Activated gamma-delta T cell treated with anti-CD3 and anti-CD28 coated beads, Interleukin-2, amount 50 U/mL, for 16 hours (primary cell): Measurements from ENCODE around the gene CSMD2.

ENCODE experiments used
- DNase-seq: peaks from one replicate; pipeline ENCODE4 v3.0.0-alpha.2; 2020; ENCODE audit warnings: low read depth

Gene CSMD2

DNA sequence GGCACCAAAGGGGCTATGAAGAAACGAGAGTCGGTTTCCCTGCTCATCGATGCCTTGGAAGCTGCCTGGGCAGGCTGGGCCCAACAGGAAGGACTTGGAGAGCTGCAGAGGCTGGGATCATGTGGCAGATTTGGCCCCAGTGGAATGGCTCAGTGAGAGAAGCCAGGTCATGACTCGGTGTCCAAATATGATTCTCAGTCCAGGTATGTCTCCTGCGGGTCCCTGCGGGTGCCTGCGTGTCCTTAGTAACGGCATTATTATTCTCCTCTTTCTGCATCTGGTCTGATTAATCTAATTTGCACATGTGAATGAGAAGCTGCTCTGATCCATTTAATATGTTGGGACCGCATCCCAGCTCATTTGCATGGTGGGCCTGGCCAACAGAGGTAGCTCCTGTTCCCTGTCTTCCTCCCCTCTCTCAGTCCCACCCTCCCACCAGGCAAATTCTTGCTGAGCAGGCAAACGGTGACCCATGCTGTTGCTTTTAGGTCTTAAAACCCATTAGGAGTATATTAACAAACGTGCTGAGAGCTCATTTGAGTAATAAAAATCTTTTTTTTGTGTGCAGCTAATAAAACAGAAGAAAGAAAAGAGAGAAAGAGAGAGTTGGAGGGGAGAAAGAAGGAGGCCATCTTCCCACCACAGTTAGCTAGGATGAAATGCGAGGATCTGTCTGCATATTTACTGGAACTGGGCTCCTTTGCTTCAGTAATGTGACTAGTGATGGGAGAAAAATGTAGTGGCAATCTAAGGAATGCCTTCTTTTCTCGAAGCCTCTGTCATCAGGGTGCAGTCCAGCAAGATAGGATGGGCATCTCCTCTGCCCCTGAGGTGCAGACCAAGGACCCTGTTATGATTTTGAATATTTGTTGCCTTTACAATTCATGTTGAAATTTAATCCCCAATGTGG lies 167.6 kb downstream of the CSMD2 start:
- DNase-seq = no peak

DNA sequence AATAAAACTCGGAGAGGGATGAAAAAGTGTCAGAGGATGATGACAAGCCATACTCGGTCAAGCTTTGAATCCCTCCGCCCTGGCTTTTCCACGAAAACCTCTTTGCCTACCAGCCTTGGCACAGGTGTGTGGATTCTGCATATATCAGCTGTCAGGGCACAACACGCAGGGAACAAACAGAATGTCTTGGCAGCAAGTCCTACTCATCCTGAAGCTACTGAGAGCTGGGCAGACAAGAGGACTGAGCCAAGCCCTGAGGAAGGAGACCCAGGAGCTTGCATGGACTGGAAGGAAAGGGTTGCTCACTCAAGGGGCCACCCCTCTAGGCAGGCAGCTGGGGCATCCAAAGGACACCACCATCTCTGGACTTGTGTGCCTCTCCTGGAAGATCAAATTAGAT lies 168.7 kb downstream of the CSMD2 start:
- DNase-seq = no peak

DNA sequence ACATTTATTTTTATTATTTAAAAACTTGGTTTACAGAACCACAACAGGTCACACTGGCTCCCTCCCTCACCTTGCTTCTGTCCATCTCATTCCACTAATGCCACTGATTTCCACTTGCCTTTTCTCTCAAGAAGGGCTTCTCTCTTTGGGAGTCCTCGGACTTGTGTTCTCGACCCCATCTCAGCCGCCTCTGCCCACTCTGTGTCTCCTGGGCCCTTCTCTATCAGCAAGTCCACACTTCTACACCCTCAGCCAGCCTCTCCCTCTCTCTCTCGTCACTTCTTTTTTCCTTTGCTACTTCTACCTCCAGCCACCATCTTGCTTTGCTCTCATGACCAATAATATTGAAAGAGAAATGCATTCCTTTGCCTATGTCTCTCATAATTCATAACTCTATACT lies 171.7 kb downstream of the CSMD2 start:
- no peak for DNase-seq

DNA sequence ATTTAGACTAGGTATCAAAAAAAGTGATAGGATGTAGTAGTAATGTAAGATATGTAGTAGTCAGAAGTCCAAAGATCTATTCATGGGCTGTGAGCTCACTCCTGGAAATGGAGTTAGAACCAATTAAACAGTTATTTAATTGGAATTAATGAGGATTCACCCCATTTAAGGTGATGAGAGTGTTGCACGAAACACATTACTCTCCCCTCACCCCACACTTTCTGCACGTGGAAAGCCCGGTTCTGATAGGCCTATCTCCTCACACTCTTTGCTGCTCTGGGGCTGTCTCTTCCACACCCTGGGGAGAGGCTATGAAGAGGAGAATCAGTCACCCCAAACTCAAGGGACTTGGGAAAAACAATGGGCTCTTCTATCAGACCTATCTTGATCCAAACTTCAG lies 174.7 kb downstream of the CSMD2 start:
- DNase-seq = no peak

DNA sequence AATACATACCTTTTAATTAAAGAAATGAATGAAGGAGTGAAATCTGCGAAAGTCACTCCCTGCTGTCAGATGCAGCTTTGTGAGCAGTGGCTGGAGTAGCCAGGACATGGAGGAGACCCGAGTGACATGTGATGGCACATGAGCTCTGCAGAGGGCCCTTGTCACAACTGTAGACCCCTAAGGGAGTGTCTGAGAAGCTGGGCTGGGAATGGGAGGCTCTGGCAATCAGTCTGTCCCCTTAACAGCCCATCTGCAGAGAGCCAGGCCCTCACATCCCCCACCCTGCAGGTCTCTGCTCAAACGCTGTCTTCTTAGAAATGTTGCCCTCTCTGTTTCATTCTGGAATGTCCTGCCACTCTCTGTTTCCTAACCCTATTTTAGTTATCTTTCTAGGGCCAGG lies 176.9 kb downstream of the CSMD2 start:
- no peak for DNase-seq

DNA sequence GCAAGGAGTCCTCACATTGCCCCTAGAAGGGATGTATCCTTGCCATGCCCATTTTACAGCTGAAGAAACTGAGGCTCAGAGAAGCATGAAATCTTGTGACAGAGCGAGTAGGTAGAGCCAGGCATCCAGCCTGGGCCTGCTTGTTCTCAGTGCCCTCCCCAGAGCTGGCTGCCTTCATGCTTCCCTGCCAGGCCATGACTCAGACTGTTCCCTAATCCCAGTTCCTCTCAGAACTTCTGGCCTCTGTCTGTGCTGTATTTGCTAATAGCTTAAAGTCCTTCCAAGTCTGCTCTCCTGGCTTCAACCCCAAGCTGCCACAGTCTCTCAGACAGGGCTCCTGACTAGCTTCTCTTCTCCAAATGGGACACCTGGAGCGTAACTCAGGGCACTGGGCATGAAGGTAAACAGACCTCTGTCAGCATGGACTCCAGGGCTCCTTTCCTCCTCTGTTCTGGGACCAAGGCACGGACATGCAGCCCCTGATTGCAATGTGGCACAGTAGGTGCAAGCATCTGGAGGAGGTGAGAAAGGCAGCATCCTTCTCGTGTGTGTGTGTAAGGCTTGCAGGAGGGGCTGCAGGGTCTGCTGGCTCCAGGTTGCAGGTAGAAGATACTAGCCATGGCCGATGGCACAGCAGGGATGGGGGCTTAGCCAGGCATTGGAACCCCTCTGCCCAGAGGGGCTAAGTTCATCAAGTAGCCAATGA lies 178.5 kb downstream of the CSMD2 start:
- no peak for DNase-seq

DNA sequence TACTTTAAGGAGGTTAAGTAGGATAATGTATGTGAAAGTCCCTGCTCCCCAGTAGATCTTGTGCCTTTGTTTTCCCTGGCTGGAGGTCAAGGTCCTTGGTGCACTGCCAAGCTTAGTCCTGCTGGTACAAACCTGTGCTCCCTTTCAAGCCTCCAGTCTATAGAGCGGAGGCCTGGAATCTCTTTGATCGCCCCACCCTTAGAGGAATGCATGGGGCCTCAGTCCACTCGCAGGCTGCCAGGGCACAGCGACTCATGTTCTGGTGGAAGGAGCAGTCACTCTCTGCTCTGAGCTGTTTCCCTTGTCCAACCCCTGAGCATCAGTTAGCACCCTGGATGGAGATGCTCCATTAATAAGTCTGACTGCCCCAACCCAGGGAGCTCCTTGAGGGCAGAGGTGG lies 179.4 kb downstream of the CSMD2 start:
- DNase-seq = no peak

DNA sequence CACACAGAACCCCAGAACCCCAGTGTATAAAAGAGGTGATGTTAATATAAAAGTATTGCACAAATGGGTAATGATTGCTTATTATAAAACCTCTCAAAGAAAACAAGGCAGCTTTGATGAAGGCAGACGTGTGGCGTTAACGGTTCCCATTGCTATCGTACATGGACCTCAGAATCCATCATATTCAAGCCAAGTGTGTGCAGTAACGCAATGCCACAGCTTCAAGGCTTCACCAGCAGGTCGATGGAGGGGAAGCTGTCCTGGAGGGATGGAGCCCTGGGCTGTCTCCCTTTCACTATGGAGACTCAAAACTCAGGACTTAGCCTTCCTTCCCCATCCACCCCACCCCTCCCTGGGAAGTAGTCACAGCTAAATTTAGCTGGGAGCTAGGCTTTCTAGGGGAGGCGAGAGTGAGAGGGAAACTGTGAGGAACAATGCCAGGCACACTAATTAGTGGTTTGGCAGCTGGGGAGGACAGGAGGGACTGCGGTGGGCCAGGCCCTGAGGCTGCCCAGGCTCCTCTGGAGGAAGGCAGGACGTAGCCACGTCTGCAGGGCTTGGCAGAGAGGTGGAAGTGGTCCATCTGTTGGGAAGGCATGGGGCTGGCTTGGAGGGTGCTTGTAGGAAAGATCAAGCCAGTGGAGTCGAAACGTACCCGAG lies 180.0 kb downstream of the CSMD2 start:
- DNase-seq = no peak

DNA sequence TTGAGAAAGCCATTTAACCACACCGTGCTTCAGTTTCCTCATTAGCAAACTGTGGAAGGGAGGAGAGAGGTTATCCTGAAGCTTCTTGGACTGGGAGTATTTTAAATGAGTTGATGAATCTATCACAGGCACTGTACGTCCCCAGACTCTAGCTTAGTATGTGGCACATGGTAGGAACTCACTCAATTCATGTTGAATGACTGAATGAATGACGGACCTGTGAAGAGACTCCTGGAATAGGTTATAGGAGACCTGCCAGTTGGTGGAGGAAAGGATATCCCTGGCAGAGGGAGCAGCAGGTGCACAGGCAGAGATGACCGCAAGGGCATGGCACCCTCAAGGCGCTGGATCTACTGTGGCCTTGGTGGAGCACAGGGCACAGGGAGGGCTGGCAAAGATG lies 182.6 kb downstream of the CSMD2 start:
- no peak for DNase-seq

DNA sequence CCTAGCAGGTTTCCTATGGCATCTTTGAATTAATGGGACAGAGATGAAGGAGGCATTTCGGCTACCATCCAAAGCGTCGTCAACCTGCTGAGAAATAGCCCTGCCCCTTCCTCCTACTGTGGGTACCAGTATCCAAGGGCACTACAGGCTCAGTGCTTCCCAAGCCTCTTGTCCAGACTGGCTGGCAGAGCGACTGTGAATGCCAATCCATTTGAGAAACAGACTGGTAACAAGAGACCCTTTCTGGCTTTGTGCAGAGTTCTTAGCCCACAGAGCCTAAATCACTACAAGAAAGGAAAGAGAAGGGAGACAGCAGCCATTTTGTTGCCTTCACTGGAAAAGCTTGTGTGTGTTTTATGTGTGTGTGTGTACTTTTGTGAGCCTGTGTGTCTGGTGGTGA lies 185.7 kb downstream of the CSMD2 start:
- no peak for DNase-seq

DNA sequence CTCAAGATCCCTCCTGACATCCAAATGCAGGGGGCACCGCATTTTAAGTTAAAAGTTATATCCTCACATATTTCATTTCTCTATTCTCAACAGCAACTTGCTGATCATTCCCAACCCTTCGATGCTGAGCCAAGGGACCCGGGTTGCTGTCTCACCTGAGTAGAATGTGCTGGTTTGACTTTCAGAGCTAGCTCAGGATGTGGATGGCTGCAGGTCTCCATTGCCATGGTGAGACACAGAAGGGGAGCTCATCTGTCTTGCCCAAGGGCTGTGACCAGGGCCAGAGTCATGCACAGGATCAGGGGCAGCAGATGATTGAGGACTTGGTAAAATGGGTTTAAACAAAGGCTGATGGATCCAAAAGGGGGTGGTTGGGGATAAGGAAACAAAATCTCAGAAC lies 189.1 kb downstream of the CSMD2 start:
- DNase-seq = no peak

DNA sequence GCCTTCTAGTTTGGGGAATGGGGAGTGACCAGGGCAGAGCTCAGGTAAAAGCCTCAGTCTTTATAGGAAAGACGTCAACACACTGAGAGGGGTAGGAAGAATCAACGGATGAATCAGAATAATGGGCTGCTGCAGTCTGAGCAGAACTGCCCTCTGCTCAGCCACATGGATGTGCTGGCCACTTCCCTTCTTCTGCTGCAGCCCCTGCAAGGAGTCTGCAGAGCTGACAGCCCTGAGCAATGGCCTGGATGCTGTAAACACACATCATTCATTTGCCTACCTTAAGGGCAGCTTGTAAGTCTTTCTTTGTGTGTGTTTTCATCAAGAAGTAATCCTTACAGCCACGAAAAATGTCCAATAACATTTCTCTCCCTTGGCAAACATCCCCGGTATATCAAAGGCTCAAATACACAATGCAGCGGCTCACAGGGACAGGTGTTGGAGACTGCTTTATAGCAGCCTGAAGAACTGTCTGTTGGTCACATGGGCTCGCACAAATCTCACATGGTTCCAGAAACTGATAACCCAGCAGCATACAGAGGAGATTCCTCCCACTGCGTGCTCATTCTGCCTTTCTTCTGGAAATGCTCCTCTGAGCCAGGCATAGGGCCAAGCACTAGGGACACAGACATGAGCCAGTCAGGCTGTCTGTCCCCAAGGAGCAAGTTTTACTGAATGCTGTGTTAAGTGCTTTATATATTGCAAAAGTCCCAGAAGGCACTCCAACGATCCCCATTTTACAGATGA lies 191.1 kb downstream of the CSMD2 start:
- no peak for DNase-seq

DNA sequence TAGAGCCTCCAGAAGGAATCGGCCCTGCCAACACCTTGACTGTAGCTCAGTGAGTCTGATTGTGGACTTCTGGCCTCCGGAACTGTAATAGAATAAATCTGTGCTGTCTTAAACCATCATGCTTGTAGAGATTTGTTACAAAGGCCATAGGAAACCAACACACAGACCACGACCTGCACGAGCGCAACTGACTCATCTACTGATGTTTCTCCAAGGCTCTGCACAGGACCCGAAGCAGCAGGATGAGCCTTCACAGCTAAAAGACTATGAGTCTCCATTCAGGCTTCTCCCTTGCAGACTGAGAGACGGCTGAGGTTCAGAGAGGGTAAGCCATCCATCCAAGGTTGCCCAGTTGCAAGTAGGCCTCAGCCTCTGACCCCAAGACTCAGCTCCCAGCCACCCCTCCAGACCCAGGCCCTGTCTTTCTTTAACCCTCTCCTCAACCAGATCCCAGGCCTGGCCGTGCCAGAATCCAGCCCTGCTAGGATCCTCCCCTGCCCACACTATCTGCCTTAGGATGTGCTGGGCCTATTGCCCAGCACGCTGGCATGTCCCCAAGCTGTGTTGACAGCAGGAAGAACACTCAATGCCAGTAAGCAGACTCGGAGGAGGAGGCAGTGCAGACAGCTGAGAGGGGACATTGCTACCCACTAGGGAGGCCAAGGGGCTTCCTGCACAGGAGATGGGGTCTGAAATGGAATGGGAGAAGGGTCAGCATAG lies 192.2 kb downstream of the CSMD2 start:
- no peak for DNase-seq

DNA sequence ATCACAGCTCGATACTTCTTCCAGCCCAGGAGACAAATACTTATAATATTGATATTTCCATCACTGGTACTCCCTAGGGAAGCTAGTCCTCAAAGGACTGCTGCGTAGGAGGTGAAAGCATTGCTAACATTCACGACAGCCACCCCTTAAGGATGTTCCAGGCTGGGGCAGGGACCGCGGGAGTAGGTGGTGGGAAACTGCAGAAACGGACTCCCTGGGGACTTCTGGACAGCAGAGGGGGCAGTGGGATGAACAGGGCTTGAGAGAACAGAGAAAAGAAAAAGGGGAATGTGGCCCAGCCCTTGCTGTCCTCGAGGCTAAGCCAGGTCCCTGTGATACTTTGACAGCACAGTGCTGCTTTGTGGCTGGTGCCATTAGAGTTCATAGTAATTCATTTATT lies 193.1 kb downstream of the CSMD2 start:
- DNase-seq = no peak

DNA sequence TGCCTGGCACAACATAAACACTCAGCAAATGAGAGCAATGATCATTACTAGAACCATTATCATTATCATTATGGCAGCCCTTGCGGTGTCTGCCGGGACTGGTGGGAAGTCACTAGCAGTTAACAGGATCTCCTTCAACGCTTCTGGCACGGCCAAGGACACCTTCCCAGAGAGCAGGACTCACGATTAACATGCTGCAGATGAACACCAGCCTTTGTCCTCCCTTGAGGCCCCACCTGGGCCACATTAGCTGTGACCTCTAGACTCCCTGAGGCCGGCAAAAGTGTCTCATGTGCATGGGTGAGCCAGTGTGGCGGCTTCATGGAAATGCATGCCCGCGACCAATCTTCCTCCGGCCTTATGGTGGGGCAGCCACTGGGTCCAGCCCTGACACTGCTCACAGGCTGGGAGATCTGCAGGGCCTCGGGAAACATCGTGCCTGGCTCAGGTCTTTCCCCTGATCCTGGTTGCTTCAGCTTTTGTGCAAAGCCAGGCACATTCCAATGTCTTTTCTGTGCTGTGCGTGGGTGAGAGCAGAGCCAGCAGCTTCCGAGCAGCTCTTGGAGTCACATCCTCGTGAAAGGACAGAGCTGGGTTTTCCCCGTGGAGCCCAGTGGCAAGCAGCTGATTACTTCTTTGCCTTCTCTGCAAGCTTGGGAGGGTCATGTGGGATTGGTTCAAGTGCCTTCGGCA lies 193.9 kb downstream of the CSMD2 start:
- DNase-seq = no peak

DNA sequence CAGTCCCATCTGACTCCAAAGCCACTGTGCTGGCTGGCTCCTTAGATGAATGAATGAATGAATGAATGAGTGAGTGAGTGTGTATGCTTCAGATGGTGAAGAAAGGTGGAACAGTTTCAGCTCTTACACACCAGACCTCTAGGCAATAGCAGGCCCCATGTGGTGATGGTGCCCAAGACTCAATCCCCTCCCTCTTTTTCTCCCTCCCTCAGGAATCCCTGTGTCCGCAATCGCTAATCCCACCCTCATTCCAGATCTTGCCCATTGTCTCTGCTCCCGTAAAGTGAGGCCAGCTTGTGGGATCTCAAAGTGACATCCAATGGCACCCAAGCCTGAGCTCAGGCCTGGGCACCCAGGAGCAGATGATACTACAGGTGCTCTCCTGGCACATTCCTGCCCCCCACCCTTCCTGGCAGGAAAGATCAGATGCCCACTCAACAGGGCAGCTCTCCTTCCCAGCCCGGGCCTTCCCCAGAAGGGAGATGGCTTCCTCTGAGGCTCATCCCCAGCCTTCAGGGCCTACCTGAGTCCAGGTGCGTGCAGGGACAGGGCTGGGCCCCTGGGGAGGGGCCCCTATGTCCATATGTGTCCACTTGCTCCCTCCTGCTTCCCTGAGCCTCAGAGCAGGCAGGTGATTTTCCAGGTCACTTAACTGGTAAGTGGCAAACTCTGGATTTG lies 194.7 kb downstream of the CSMD2 start:
- DNase-seq = no peak

DNA sequence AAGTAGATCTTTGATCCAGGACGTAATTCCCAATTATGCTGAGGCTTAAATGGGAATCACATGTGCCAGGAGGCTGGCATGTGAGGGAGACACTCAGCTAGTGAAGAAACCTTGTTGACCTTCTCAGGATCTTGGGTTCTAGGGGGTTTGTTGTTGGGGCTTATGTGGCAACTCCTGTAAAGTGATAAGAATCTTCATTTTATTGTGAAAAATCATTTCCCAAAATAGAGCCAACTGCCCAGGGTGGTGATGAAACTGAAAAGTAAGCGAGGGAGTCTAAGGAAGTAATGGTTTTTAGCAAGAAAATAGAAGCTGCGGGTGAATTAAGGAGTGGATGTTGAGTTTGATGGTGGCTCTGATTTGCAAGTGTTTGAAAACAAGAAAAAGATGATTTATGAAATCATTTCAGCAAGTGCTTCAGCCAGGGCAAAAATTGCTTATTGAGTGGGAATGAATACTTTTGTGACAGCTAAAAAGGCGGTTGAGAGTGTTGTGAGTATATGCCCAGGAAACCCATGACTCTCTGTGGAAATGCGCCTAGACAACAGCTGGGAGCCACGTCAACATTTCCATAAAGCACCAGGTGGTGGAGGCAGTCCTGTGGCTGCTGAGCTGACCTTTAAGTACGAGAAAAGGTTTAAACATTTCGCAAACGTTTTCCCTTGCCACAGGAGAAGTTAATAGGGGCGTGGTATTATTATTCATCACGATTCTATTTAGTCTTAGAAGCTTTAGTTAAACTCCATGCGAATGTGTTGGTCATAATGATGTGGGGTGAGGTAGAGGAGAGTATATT lies 198.5 kb downstream of the CSMD2 start:
- no peak for DNase-seq

DNA sequence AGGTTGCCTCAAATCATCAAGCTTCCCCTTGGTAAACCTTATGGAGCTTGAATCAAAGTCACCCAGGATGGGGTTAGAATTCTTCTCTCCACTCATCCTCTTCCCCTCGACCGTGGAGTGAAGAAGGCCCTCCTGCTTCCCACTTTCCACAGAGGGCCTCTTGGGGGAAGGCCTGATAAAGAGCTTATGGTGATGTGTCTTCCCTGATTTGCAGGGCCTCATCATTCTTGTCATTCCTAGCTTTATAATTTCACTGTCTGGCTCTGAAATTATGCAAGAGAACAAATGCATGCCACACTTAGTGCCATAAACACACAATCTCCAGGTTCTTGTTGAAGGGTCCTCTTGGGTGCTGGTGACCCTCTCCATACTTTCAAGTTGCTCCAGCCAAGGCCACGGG lies 199.9 kb downstream of the CSMD2 start:
- no peak for DNase-seq

DNA sequence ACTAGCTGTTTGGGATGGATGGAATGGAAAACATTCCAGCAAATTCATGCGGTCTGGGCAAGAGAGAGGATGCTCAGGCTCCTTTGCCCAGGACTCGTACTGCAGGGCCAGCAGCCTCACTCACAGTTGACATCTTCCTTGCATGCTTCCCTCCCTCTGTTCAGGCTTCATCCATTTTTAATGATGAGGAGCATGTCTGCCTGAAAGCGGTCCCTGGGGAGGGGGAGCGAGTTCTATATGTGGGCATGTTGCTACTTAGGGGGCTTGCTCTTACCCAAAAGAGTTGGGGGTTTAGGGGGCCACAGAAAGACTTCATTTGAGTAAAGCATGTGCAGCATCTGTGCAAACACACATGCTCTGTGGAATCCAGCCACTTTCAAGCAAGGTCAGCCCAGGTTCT lies 203.0 kb downstream of the CSMD2 start:
- DNase-seq = no peak
